ENCODE measurements around the gene TGM3.

DNA sequence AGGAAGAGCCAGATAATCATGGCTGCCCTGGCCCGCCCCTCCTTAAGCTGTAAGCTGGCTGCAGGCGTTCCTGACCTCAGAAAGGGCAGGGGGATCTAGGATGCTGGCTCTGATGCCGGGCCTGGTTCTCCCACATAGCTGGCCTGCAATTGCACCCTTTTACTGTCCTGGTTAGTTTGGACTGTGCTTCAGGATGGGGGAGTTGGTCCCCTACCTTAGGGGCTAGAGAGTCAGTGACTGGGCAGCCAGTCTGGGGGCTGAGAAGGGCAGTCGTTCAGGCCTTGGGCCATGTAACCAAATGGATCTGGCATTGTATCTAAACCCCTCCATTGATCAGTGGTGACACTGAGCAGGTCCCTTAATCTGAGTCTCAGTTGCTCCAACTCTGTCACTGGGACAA is 40.7 kb downstream of the TGM3 start:
- TF ChIP-seq, protein P1, sequence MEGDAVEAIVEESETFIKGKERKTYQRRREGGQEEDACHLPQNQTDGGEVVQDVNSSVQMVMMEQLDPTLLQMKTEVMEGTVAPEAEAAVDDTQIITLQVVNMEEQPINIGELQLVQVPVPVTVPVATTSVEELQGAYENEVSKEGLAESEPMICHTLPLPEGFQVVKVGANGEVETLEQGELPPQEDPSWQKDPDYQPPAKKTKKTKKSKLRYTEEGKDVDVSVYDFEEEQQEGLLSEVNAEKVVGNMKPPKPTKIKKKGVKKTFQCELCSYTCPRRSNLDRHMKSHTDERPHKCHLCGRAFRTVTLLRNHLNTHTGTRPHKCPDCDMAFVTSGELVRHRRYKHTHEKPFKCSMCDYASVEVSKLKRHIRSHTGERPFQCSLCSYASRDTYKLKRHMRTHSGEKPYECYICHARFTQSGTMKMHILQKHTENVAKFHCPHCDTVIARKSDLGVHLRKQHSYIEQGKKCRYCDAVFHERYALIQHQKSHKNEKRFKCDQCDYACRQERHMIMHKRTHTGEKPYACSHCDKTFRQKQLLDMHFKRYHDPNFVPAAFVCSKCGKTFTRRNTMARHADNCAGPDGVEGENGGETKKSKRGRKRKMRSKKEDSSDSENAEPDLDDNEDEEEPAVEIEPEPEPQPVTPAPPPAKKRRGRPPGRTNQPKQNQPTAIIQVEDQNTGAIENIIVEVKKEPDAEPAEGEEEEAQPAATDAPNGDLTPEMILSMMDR (IDR thresholded peaks at IDR 0.05): no peak
- no peak for TF ChIP-seq ZFX (IDR thresholded peaks at IDR 0.05; ENCODE audit: borderline replicate concordance)
